Epithelial cell of esophagus (primary cell): ENCODE measurements around the gene PTGFRN.

Experiments
- DNase-seq: peaks from one replicate; pipeline ENCODE4 v3.0.0; 2010; ENCODE audit warnings: low read depth
- H3K4me3 ChIP-seq: 2 replicates; pipeline ENCODE4 v1.5.1; 2011; ENCODE audit warnings: mild to moderate bottlenecking, low read length, control low read depth
- CTCF ChIP-seq: IDR thresholded peaks from 2 replicates; pipeline ENCODE4 v1.5.1; 2011; ENCODE audit warnings: low read depth, mild to moderate bottlenecking, low read length, control low read depth, inconsistent platforms; ENCODE audit not compliant: insufficient read depth; ENCODE audit errors: missing control alignments

Gene PTGFRN

GRCh38 chr1:116879478-116880133 is 30.1 kb upstream of the PTGFRN start:
- no peak for DNase-seq
- no peak for TF ChIP-seq CTCF
- H3K4me3 ChIP-seq = no peak overlapping the region

DNA sequence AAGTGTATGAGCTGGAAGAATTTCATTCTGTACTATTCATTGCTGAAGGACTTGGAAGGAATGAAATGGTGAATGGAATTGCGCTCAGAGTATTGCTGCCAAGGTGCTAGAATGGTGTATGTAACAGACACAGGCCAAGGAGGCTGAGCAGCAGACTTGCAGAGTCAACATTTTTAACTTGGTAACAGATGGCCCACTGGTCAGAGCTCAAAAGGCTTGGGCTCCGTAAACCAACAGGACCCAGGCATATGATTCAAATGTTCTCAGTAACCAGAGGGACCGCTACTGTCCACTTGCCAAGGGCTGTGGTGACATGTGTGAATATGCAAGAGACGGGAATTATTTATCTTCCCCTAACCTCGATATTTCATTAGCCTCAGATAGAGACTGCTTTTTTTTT is 28.8 kb upstream of the PTGFRN start:
- no peak overlapping the region for H3K4me3 ChIP-seq

GRCh38 chr1:116881879-116882520 is 27.7 kb upstream of the PTGFRN start:
- no peak overlapping the region for H3K4me3 ChIP-seq
- peak; percentile 90 for DNase-seq
- TF ChIP-seq CTCF = peak; percentile 31

More for the DNA sequence above, 28.8 kb upstream of the PTGFRN start:
- no peak for TF ChIP-seq CTCF
- no peak for DNase-seq

- DNase-seq = no peak
- no peak for TF ChIP-seq CTCF
- no peak overlapping the region for H3K4me3 ChIP-seq
Observed at GRCh38 chr1:116882866-116883265, 26.9 kb upstream of the PTGFRN start.

DNA sequence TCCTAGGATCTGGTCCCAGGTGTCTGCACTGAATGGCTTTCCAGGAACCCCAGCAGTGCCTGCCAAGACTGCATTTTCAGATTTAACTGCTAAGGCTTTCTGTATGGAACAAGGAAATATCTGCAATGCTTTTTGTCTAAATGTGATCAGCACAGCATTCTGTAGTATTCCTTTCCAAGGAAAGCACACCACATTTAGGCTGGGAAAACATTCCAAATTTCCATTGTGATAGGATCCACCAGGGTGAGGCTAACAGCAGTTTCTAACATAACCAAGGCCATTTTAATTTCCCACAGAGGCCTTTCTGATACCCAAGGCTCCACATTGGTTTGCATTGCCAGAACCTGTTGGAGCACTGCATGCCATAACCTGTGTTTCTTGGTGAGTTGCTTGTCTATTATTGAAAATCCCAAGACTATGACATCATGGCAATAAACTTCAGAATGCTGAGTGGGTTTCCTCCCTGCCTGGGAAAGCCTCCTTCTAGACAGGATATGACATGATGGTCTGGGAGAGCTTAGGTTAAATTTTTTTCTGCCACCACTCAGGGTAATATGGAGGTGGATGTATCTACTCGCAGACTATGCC is 23.3 kb upstream of the PTGFRN start:
- peak; percentile 99 for DNase-seq
- no peak overlapping the region for H3K4me3 ChIP-seq
- TF ChIP-seq CTCF = no peak

GRCh38 chr1:116887212-116887611 is 22.5 kb upstream of the PTGFRN start:
- DNase-seq = peak; percentile 67
- no peak overlapping the region for H3K4me3 ChIP-seq
- no peak for TF ChIP-seq CTCF
